Bronchial epithelial cell (primary cell): ENCODE data around the gene KRTAP19-4. TPM values are rescaled to one million over a fixed set of nuclear protein-coding genes. Genes with fewer than 3 reads are reported as not detected.
"Not testable (repeated sequence)": the region's sequence is repeated elsewhere in the genome, so short reads cannot be mapped to it uniquely, and the experiment has no call there.

Experiments
- DNase-seq: peaks from one replicate; pipeline ENCODE4 v3.0.0-alpha.2; 2010; ENCODE audit warnings: low read depth
- FAIRE-seq: peaks from 2 replicates; lab custom pipeline; 2011; peaks lifted over from hg19 to GRCh38; lab: Jason Lieb, UNC
- H3K27me3 ChIP-seq: 2 replicates; pipeline ENCODE4 v1.5.1; 2011; ENCODE audit warnings: low read length; ENCODE audit not compliant: control insufficient read depth, insufficient read depth
- H3K36me3 ChIP-seq: 2 replicates; pipeline ENCODE4 v1.5.1; 2011; ENCODE audit warnings: low read length; ENCODE audit not compliant: control insufficient read depth, insufficient read depth
- H3K4me3 ChIP-seq: 2 replicates; pipeline ENCODE4 v1.5.1; 2011; ENCODE audit warnings: mild to moderate bottlenecking, low read depth, low read length, control low read depth
- CTCF ChIP-seq: IDR thresholded peaks from 2 replicates; pipeline ENCODE4 v1.5.1; 2011; ENCODE audit warnings: mild to moderate bottlenecking, moderate library complexity, low read length, control low read depth, inconsistent platforms; ENCODE audit not compliant: insufficient read depth, severe bottlenecking
- total RNA-seq: library from RNA; depleted of rRNA; stranded (reverse); fragments of >200 nt; gene quantifications from 2 replicates; pipeline ENCODE4 v1.2.1, GENCODE V29; 2014

The KRTAP19-4 gene
- not detected in 2 replicates for total RNA-seq

GRCh38 chr21:30497065-30497464 is at the start of gene KRTAP19-4:
Gene KRTAP19-4 (minus strand): TSS chr21:30497165. CDS start chr21:30497110, 55 bp downstream.
- FAIRE-seq, result peak; percentile 70
- no peak for TF ChIP-seq CTCF
- Histone ChIP-seq H3K27me3 (no peaks in the 10 kb centered on the region), H3K36me3 (no peaks in the 10 kb centered on the region), H3K4me3 (no peak within 1 kb of the TSS)
- DNase-seq, result no peak

DNA sequence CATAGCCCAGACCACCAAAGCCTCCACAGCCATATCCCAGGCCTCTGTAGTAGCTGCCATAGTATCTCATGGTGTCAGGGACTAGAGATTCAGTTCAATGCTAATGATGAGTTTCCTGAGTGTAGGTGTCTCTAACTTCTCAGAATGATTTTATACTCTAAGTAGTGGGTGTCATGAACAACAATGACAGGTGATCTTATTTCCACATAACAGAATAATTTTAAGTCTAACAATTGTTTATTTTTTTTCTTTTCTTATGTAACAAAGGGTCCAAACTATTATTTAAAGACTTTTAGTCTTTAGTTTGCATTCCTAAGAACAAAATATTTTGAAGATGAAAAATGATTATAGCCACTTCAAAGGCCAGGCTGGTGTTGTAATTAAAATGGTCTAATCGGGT is 44.8 kb upstream of the KRTAP19-4 start, which contains the start of gene KRTAP19-6:
KRTAP19-6 (minus strand) TSS at position 101 of the 400 bp plus-strand sequence; CDS start at position 70, 31 bp downstream.
- TF ChIP-seq CTCF, result no peak
- FAIRE-seq (no peak), DNase-seq (no peak)
- no peaks in the 10 kb centered on the region for H3K36me3 ChIP-seq
- no peak within 1 kb of the TSS for H3K4me3 ChIP-seq
- no peaks in the 10 kb centered on the region for H3K27me3 ChIP-seq

DNA sequence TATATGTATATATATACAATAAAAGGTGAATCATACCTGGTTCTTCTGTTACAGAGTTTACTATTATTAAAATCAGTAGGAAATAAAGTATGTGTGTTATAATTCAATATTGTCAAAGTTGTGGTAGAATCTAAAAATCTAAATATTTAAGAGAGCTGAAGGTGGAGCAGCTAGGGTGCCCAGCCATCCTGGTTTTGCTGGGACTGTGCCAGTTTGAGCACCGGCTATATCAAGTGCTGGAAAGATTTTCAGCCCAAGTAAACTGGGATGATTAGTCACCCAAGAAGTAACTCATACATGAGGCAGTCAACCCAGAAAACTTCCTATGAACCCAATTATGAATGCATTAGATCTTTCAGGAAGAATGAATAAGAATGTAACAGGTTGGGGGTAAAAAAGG is 21.9 kb upstream of the KRTAP19-4 start:
- TF ChIP-seq CTCF, result no peak
- Histone ChIP-seq H3K27me3 (no peaks in the 10 kb centered on the region), H3K36me3 (no peaks in the 10 kb centered on the region), H3K4me3 (no peak overlapping the region)
- FAIRE-seq (no peak), DNase-seq (peak; percentile 8)

DNA sequence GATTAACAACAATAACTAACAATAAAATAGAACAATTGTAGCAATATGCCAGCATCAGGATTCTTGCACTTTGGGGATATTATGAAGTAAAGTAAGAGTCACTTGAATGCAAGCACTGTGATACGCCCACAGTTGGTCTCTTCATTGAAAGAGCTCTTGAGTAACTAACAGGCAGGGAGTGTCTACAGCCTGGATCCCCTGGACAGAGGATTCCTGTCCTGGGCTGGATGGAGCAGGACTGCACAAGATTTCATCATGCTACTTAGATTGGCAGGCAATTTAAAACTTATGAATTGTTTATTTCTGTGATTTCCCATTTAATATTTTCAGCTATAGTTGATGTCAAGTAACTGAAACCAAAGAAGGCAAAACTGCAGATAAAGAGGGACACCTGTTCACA is 18.7 kb upstream of the KRTAP19-4 start:
- TF ChIP-seq CTCF, result no peak
- no peak overlapping the region for H3K4me3 ChIP-seq
- FAIRE-seq (no peak), DNase-seq (no peak)
- no peaks in the 10 kb centered on the region for H3K27me3 ChIP-seq
- H3K36me3 ChIP-seq, result no peaks in the 10 kb centered on the region

DNA sequence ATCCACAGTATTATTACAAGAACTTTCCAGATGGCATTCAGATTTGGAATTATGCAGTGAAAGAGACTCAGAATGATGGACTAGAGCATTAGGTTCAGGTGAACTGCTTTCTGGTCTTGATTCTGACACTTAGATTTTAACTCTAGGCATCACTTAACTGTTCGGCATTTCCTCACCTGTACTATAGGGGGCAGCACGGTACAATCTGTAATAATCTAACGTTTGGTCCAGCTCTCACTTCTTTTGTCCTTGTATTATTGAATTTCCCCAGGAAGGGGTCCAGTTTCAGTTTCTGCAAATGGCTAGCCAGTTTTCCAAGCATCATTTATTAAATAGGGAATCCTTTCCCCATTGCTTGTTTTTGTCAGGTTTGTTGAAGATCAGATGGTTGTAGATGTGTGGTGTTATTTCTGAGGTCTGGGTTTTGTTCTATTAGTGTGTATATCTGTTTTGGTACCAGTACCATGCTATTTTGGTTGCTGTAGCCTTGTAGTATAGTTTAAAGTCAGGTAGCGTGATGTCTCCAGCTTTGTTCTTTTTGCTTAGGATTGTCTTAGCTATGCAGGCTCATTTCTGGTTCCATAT is 8.7 kb upstream of the KRTAP19-4 start:
- H3K27me3 ChIP-seq, H3K36me3 ChIP-seq, H3K4me3 ChIP-seq, FAIRE-seq, DNase-seq: not testable (repeated sequence)
- peak; percentile 39 for TF ChIP-seq CTCF

- Histone ChIP-seq H3K27me3 (no peaks in the 10 kb centered on the region), H3K4me3 (no peak within 1 kb of the TSS), H3K36me3 (no peaks in the 10 kb centered on the region)
- FAIRE-seq, result no peak
- DNase-seq, result no peak
- TF ChIP-seq CTCF, result no peak
These were observed 5.1 kb upstream of the KRTAP19-4 start, which contains the start of gene KRTAP19-5 for GRCh38 chr21:30502041-30502440. Gene KRTAP19-5 (minus strand): TSS chr21:30502141. CDS start chr21:30502090, 51 bp downstream.
